ENCODE data around the gene TGFB1. TPM values are rescaled to one million over a fixed set of nuclear protein-coding genes. Genes with fewer than 3 reads are reported as not detected.

TGFB1 gene
- total RNA-seq, 4 donors from 2014 or later, result 12.4 to 29.1 (median 21.4) TPM

GRCh38 chr19:41376998-41377365 is 23.3 kb upstream of the TGFB1 start:
- TF ChIP-seq, protein P1, sequence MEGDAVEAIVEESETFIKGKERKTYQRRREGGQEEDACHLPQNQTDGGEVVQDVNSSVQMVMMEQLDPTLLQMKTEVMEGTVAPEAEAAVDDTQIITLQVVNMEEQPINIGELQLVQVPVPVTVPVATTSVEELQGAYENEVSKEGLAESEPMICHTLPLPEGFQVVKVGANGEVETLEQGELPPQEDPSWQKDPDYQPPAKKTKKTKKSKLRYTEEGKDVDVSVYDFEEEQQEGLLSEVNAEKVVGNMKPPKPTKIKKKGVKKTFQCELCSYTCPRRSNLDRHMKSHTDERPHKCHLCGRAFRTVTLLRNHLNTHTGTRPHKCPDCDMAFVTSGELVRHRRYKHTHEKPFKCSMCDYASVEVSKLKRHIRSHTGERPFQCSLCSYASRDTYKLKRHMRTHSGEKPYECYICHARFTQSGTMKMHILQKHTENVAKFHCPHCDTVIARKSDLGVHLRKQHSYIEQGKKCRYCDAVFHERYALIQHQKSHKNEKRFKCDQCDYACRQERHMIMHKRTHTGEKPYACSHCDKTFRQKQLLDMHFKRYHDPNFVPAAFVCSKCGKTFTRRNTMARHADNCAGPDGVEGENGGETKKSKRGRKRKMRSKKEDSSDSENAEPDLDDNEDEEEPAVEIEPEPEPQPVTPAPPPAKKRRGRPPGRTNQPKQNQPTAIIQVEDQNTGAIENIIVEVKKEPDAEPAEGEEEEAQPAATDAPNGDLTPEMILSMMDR (IDR thresholded peaks at IDR 0.05; ENCODE audit: low read depth), result no peak

GRCh38 chr19:41376241-41376997 is 22.7 kb upstream of the TGFB1 start, which contains the start of gene TMEM91:
Gene TMEM91, plus strand, starts transcription at chr19:41376533. Its CDS starts 1,777 bp downstream, at chr19:41378310.
- TF ChIP-seq, protein P1 (IDR thresholded peaks at IDR 0.05; ENCODE audit: low read depth), result no peak

GRCh38 chr19:41373993-41374392 is 20.3 kb upstream of the TGFB1 start:
- TF ChIP-seq, protein P1 (IDR thresholded peaks at IDR 0.05; ENCODE audit: low read depth), result no peak

DNA sequence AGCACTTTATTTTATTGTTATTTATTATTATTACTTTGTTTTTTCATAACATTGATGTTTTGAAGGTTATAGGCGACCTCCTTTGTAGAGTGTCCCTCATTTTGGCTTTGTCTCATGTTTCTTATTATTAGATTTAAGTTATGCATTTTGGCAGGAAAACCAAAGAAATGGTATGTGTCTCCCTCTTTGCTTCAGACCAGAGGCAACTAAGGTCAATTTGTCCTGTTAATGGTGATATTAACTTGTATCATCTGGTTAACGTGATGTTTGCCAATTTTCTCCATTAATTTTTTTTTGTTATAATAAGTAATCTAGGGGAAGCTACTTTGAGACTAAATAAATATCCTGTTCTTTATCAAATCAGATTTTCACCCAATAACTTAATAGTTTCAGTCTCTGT is 18.8 kb upstream of the TGFB1 start:
- TF ChIP-seq, protein P1 (IDR thresholded peaks at IDR 0.05; ENCODE audit: low read depth), result no peak

DNA sequence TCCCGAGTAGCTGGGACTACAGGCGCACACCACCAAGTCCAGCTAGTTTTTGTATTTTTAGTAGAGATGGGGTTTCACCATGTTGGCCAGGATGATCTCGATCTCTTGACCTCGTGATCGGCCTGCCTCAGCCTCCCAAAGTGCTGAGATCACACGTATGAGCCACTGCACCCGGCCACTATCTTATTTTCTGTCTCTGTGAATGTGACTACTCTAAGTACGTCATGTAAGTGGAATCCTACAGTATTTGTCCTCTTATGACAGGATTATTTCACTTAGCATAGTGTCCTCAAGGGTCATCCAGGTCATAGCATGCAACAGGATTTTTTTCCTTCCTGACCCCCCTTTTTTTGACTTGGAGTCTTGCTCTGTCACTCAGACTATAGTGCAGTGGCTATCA is 17.8 kb upstream of the TGFB1 start:
- TF ChIP-seq, protein P1 (IDR thresholded peaks at IDR 0.05; ENCODE audit: low read depth), result no peak

GRCh38 chr19:41369769-41370168 is 16.0 kb upstream of the TGFB1 start:
- TF ChIP-seq, protein P1 (IDR thresholded peaks at IDR 0.05; ENCODE audit: low read depth), result no peak

- TF ChIP-seq, protein P1 (IDR thresholded peaks at IDR 0.05; ENCODE audit: low read depth), result no peak
Measured at GRCh38 chr19:41367848-41368301, 14.2 kb upstream of the TGFB1 start.
